Stimulated activated effector memory CD8-positive, alpha-beta T cell treated with anti-CD3 and anti-CD28 coated beads, Interleukin-12 subunit alpha, Interleukin-12 subunit beta, amount 100 ng/mL, for 72 hours (primary cell): ENCODE data around the gene TAPBP.
"Not testable (repeated sequence)": the region's sequence is repeated elsewhere in the genome, so short reads cannot be mapped to it uniquely, and the experiment has no call there.

Experiments used
- ATAC-seq: fragments of 150-1000 bp; cut with Tn5 transposase; 2 replicates; pipeline ENCODE4 v1.10.0; 2021
- DNase-seq, 2 donors: peaks; one replicate each; pipeline ENCODE4 v3.0.0; 2021 to 2022; ENCODE audit warnings: low spot score in 2 of 2
- H3K27ac Mint-ChIP-seq: one replicate; pipeline ENCODE4 v1.8.0; 2022; ENCODE audit warnings: mild to moderate bottlenecking, mixed read lengths
- H3K36me3 Mint-ChIP-seq: one replicate; pipeline ENCODE4 v1.8.0; 2022; ENCODE audit warnings: mild to moderate bottlenecking, mixed read lengths
- H3K4me1 Mint-ChIP-seq: one replicate; pipeline ENCODE4 v1.8.0; 2022; ENCODE audit warnings: mixed read lengths
- H3K4me3 Mint-ChIP-seq: one replicate; pipeline ENCODE4 v1.8.0; 2022; ENCODE audit warnings: mild to moderate bottlenecking, mixed read lengths
- H3K9me3 Mint-ChIP-seq: one replicate; pipeline ENCODE4 v1.8.0; 2022; ENCODE audit warnings: mixed read lengths

Gene TAPBP

GRCh38 chr6:33277663-33278391 lies 36.1 kb downstream of the TAPBP start:
- DNase-seq = peak in 1 of 2 donors; percentile 71
- Mint-ChIP-seq H3K27ac (peak overlapping the region; percentile 99), H3K4me1 (peaks cover 52% of the 10 kb centered on the region), H3K9me3 (no peaks in the 10 kb centered on the region), H3K36me3 (peaks cover 91% of the 10 kb centered on the region), H3K4me3 (peak overlapping the region; percentile 89)
- peak; percentile 12 for ATAC-seq

GRCh38 chr6:33276864-33277662 lies 36.8 kb downstream of the TAPBP start, which contains the start of gene B3GALT4:
B3GALT4 (plus strand) TSS chr6:33277123; CDS start chr6:33277420, 297 bp downstream.
- peak; percentile 72 to 89 for DNase-seq

GRCh38 chr6:33276581-33276863 lies 37.4 kb downstream of the TAPBP start:
- DNase-seq (no peak), ATAC-seq (no peak)
- Mint-ChIP-seq H3K4me1 (peaks cover 65% of the 10 kb centered on the region), H3K27ac (peak overlapping the region; percentile 99), H3K36me3 (peaks cover 91% of the 10 kb centered on the region), H3K9me3 (no peaks in the 10 kb centered on the region), H3K4me3 (peak overlapping the region; percentile 89)

More at GRCh38 chr6:33276864-33277662, 36.8 kb downstream of the TAPBP start, which contains the start of gene B3GALT4:
- Mint-ChIP-seq H3K4me1 (peaks cover 60% of the 10 kb centered on the region), H3K36me3 (peaks cover 91% of the 10 kb centered on the region), H3K4me3 (peak within 1 kb of the TSS; percentile 89), H3K9me3 (no peaks in the 10 kb centered on the region), H3K27ac (peak within 1 kb of the TSS; percentile 99)
- peak; percentile 80 for ATAC-seq

- DNase-seq, H3K9me3 Mint-ChIP-seq, ATAC-seq: not testable (repeated sequence)
- H3K27ac Mint-ChIP-seq = peak overlapping the region; percentile 99
- peak overlapping the region; percentile 89 for H3K4me3 Mint-ChIP-seq
- H3K36me3 Mint-ChIP-seq = peaks cover 92% of the 10 kb centered on the region
- peaks cover 65% of the 10 kb centered on the region for H3K4me1 Mint-ChIP-seq
Measured at GRCh38 chr6:33275795-33276580, 37.9 kb downstream of the TAPBP start.

- no peak for ATAC-seq
- Mint-ChIP-seq H3K9me3 (no peaks in the 10 kb centered on the region), H3K36me3 (peaks cover 77% of the 10 kb centered on the region), H3K4me3 (peak overlapping the region; percentile 89), H3K4me1 (peaks cover 74% of the 10 kb centered on the region), H3K27ac (peak overlapping the region; percentile 99)
- no peak for DNase-seq
Measured at GRCh38 chr6:33273924-33274902, 39.7 kb downstream of the TAPBP start.

- H3K9me3 Mint-ChIP-seq = no peaks in the 10 kb centered on the region
- peaks cover 79% of the 10 kb centered on the region for H3K36me3 Mint-ChIP-seq
- H3K27ac Mint-ChIP-seq = peak overlapping the region; percentile 99
- no peak for ATAC-seq
- H3K4me3 Mint-ChIP-seq = peak overlapping the region; percentile 89
- H3K4me1 Mint-ChIP-seq = peaks cover 70% of the 10 kb centered on the region
- DNase-seq = no peak
Measured at GRCh38 chr6:33273129-33273923, 40.6 kb downstream of the TAPBP start.

GRCh38 chr6:33272275-33273128 lies 41.4 kb downstream of the TAPBP start:
- peak; percentile 9 for ATAC-seq
- H3K4me1 Mint-ChIP-seq = peaks cover 63% of the 10 kb centered on the region
- H3K36me3 Mint-ChIP-seq = peaks cover 83% of the 10 kb centered on the region
- peak overlapping the region; percentile 89 for H3K4me3 Mint-ChIP-seq
- peak overlapping the region; percentile 99 for H3K27ac Mint-ChIP-seq
- no peak for DNase-seq
- no peaks in the 10 kb centered on the region for H3K9me3 Mint-ChIP-seq

- ATAC-seq (peak; percentile 92), DNase-seq (peak; percentile 84 to 96)
- Mint-ChIP-seq H3K4me1 (peaks cover 60% of the 10 kb centered on the region), H3K9me3 (no peaks in the 10 kb centered on the region), H3K27ac (peak within 1 kb of the TSS; percentile 99), H3K4me3 (peak within 1 kb of the TSS; percentile 89), H3K36me3 (peaks cover 83% of the 10 kb centered on the region)
Measured at GRCh38 chr6:33271468-33272274, 42.2 kb downstream of the TAPBP start, which contains the start of the genes RPS18 and VPS52. RPS18 (plus strand) TSS chr6:33272075; CDS start chr6:33272120, 45 bp downstream. VPS52 (minus strand) TSS chr6:33271876; CDS start chr6:33271675, 201 bp downstream.

- peak; percentile 7 for ATAC-seq
- no peak for DNase-seq
- Mint-ChIP-seq H3K4me1 (peaks cover 54% of the 10 kb centered on the region), H3K4me3 (peak overlapping the region; percentile 89), H3K36me3 (peaks cover 83% of the 10 kb centered on the region), H3K9me3 (no peaks in the 10 kb centered on the region), H3K27ac (peak overlapping the region; percentile 99)
Measured at GRCh38 chr6:33271117-33271467, 42.8 kb downstream of the TAPBP start.

GRCh38 chr6:33264015-33264414 lies 49.9 kb downstream of the TAPBP start:
- Mint-ChIP-seq H3K9me3 (no peaks in the 10 kb centered on the region), H3K4me3 (no peak overlapping the region)
- ATAC-seq = peak; percentile 31

GRCh38 chr6:33262490-33262889 lies 51.4 kb downstream of the TAPBP start:
- H3K36me3 Mint-ChIP-seq = peaks cover 100% of the 10 kb centered on the region
- H3K4me1 Mint-ChIP-seq, H3K4me3 Mint-ChIP-seq, ATAC-seq, DNase-seq, H3K9me3 Mint-ChIP-seq, H3K27ac Mint-ChIP-seq: not testable (repeated sequence)

More at GRCh38 chr6:33264015-33264414, 49.9 kb downstream of the TAPBP start:
- H3K4me1 Mint-ChIP-seq = no peaks in the 10 kb centered on the region
- H3K36me3 Mint-ChIP-seq = peaks cover 100% of the 10 kb centered on the region
- DNase-seq = no peak
- peak overlapping the region; percentile 67 for H3K27ac Mint-ChIP-seq

- no peak for DNase-seq
- H3K27ac Mint-ChIP-seq = no peak overlapping the region
- no peaks in the 10 kb centered on the region for H3K9me3 Mint-ChIP-seq
- ATAC-seq = no peak
- no peaks in the 10 kb centered on the region for H3K4me1 Mint-ChIP-seq
- peaks cover 98% of the 10 kb centered on the region for H3K36me3 Mint-ChIP-seq
- no peak overlapping the region for H3K4me3 Mint-ChIP-seq
Measured at GRCh38 chr6:33259032-33259431, 54.8 kb downstream of the TAPBP start.
